Omental fat pad (tissue), 4 donors: ENCODE measurements around the gene HCN3. TPM values are rescaled to one million over a fixed set of nuclear protein-coding genes. Genes with fewer than 3 reads are reported as not detected.

Experiments
- ATAC-seq: fragments of 150-250 bp; one replicate; pipeline ENCODE4 v1.9.1; 2016; ENCODE audit warnings: mild to moderate bottlenecking, moderate library complexity; ENCODE audit not compliant: low FRiP score
- DNase-seq: peaks from one replicate; pipeline ENCODE4 v3.0.0-alpha.2; 2019; ENCODE audit warnings: low spot score
- total RNA-seq, 4 donors: library from RNA; depleted of rRNA; stranded (reverse); fragments of >200 nt; gene quantifications; one replicate each; pipeline ENCODE4 v1.1.0, GENCODE V29; 2016
- TF ChIP-seq, protein P1 (sequence below), 3 donors: fragments of 450-650 bp; IDR thresholded peaks; one replicate each; pipeline ENCODE4 v1.5.1; 2016 to 2017; ENCODE audit warnings: antibody characterized with exemption in 3 of 3, mild to moderate bottlenecking in 3 of 3, moderate library complexity in 2 of 3

The HCN3 gene
- total RNA-seq, 4 donors from 2014 or later = 0.36 to 2.3 (median 1.2) TPM

- ATAC-seq (peak; percentile 78), DNase-seq (peak; percentile 79)
- TF ChIP-seq, protein P1, sequence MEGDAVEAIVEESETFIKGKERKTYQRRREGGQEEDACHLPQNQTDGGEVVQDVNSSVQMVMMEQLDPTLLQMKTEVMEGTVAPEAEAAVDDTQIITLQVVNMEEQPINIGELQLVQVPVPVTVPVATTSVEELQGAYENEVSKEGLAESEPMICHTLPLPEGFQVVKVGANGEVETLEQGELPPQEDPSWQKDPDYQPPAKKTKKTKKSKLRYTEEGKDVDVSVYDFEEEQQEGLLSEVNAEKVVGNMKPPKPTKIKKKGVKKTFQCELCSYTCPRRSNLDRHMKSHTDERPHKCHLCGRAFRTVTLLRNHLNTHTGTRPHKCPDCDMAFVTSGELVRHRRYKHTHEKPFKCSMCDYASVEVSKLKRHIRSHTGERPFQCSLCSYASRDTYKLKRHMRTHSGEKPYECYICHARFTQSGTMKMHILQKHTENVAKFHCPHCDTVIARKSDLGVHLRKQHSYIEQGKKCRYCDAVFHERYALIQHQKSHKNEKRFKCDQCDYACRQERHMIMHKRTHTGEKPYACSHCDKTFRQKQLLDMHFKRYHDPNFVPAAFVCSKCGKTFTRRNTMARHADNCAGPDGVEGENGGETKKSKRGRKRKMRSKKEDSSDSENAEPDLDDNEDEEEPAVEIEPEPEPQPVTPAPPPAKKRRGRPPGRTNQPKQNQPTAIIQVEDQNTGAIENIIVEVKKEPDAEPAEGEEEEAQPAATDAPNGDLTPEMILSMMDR (IDR thresholded peaks at IDR 0.05) = peak in 2 of 3 donors; percentile 92 to 98
These were observed 26.4 kb upstream of the HCN3 start for GRCh38 chr1:155250633-155251449.

- no peak for ATAC-seq
- DNase-seq = no peak
- TF ChIP-seq, protein P1 (IDR thresholded peaks at IDR 0.05) = no peak
These were observed 25.7 kb upstream of the HCN3 start for GRCh38 chr1:155251566-155251965.

- ATAC-seq = no peak
- TF ChIP-seq, protein P1 (IDR thresholded peaks at IDR 0.05) = no peak
- DNase-seq = no peak
These were observed 24.1 kb upstream of the HCN3 start for GRCh38 chr1:155253208-155253607.

DNA sequence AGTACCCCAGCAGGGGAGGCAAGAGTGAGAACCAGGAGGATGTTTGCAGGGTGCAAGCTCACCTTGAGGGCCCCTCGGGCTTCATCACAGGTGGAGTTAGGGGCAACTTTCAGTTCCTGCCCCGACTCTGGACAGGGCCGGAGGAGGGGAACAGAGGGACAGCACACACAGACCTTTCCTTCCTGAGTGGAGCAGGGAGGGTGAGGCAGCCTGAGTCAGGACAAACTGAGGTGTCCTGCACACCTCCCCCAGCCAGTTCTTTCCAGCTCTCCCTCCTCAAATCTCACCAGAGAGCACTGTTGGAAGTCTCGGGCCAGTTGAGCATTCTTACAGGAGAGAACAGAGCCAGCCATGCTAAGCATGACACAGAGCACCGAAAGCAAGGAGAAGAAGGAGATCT lies 23.5 kb upstream of the HCN3 start:
- DNase-seq (no peak), ATAC-seq (no peak)
- TF ChIP-seq, protein P1 (IDR thresholded peaks at IDR 0.05) = no peak

GRCh38 chr1:155254228-155254713 lies 23.0 kb upstream of the HCN3 start:
- ATAC-seq (no peak), DNase-seq (no peak)
- TF ChIP-seq, protein P1 (IDR thresholded peaks at IDR 0.05) = no peak

DNA sequence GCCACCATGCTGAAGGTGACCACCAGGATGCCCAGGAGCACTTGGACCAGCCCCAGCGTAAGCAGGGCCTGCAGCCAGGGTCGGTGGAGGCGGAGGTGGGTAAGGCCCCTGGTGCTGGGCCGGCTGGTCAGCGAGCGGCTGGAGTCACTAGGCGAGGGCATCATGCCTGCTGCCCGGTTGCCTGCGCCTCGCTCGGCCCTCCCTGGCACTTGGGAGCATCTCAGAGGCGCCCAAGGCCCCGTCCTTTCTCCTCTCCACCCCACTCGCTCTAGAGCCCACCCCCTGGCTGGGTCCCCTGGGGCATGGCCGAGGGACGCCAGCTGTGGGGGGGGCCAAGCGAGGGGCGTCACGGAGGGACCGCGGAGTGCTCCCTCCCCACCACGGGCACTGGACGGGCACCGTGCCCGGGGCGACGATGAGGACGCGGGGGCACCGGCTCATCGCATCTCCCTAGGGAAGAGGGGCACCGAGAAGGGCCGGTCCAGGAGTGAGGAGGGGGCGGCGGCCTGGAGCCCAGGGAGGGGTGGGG lies 22.5 kb upstream of the HCN3 start:
- TF ChIP-seq, protein P1 (IDR thresholded peaks at IDR 0.05) = no peak
- ATAC-seq (peak; percentile 15), DNase-seq (no peak)
